SU-DHL-6 (cell line): Measurements from ENCODE around the gene NELL1.

Source experiments
- H2AFZ ChIP-seq: fragments of 200-600 bp; sonication (generic); 2 replicates; pipeline ENCODE4 v1.6.1; 2014; ENCODE audit warnings: low read depth, mild to moderate bottlenecking, moderate library complexity, mixed read lengths, antibody characterized with exemption, low read length; ENCODE audit not compliant: severe bottlenecking
- H3F3A ChIP-seq: fragments of 200-600 bp; shearing (Covaris generic); 2 replicates; pipeline ENCODE4 v1.6.0; 2016; ENCODE audit warnings: antibody characterized with exemption, mild to moderate bottlenecking; ENCODE audit not compliant: insufficient read depth
- H3K27ac ChIP-seq: fragments of 200-600 bp; sonication (generic); 2 replicates; pipeline ENCODE4 v1.5.1; 2016; ENCODE audit warnings: low read depth, mild to moderate bottlenecking, low read length, moderate library complexity, mixed read lengths
- H3K27me3 ChIP-seq: fragments of 200-600 bp; sonication (generic), shearing (Covaris generic); 2 replicates; pipeline ENCODE4 v1.6.0; 2014; ENCODE audit warnings: mild to moderate bottlenecking, low read length
- H3K36me3 ChIP-seq: fragments of 200-600 bp; sonication (generic); 2 replicates; pipeline ENCODE4 v1.6.1; 2014; ENCODE audit warnings: mild to moderate bottlenecking, low read length, mixed read lengths
- H3K4me2 ChIP-seq: fragments of 300-600, 200-600 bp; shearing (Covaris generic), sonication (generic); 2 replicates; pipeline ENCODE4 v1.6.0; 2014; ENCODE audit warnings: low read length, low read depth, mild to moderate bottlenecking; ENCODE audit not compliant: poor library complexity, severe bottlenecking
- H3K4me3 ChIP-seq: fragments of 200-600 bp; sonication (generic); 2 replicates; pipeline ENCODE4 v1.5.1; 2014; ENCODE audit warnings: antibody characterized with exemption, low read length, mild to moderate bottlenecking, mixed read lengths; ENCODE audit not compliant: insufficient read depth, poor library complexity, severe bottlenecking
- H3K79me2 ChIP-seq: fragments of 200-600 bp; sonication (generic); 2 replicates; pipeline ENCODE4 v1.6.1; 2014; ENCODE audit warnings: mild to moderate bottlenecking, low read length, moderate library complexity; ENCODE audit not compliant: insufficient read depth
- H3K9ac ChIP-seq: fragments of 200-600 bp; sonication (generic); 2 replicates; pipeline ENCODE4 v1.7.0; 2014; ENCODE audit warnings: mild to moderate bottlenecking, low read length
- H3K9me2 ChIP-seq: fragments of 200-600 bp; sonication (generic); replicated peaks from 2 replicates; pipeline ENCODE4 v1.6.1; 2014; ENCODE audit warnings: low read length; ENCODE audit not compliant: insufficient read depth
- H3K9me3 ChIP-seq: fragments of 200-600 bp; sonication (generic); 2 replicates; pipeline ENCODE4 v1.6.1; 2014; ENCODE audit warnings: low read length, mixed read lengths; ENCODE audit not compliant: insufficient read depth
- H4K20me1 ChIP-seq: fragments of 200-600 bp; sonication (generic); 2 replicates; pipeline ENCODE4 v1.6.1; 2014; ENCODE audit warnings: low read depth, mild to moderate bottlenecking, antibody characterized with exemption, low read length, moderate library complexity, mixed read lengths
- EZH2phosphoT487 ChIP-seq: fragments of 200-600 bp; sonication (generic), shearing (Covaris generic); conservative IDR thresholded peaks from 2 replicates; pipeline ENCODE4 v1.6.1; 2018; ENCODE audit warnings: mild to moderate bottlenecking, antibody characterized with exemption, low read length, moderate library complexity, mixed read lengths
- TF ChIP-seq, protein P1 (sequence below): fragments of 200-600 bp; sonication (generic); IDR thresholded peaks from one replicate; pipeline ENCODE4 v1.5.1; 2017; ENCODE audit warnings: antibody characterized with exemption, mild to moderate bottlenecking, low read length, moderate library complexity; ENCODE audit not compliant: insufficient read depth, poor library complexity, severe bottlenecking

NELL1 gene

DNA sequence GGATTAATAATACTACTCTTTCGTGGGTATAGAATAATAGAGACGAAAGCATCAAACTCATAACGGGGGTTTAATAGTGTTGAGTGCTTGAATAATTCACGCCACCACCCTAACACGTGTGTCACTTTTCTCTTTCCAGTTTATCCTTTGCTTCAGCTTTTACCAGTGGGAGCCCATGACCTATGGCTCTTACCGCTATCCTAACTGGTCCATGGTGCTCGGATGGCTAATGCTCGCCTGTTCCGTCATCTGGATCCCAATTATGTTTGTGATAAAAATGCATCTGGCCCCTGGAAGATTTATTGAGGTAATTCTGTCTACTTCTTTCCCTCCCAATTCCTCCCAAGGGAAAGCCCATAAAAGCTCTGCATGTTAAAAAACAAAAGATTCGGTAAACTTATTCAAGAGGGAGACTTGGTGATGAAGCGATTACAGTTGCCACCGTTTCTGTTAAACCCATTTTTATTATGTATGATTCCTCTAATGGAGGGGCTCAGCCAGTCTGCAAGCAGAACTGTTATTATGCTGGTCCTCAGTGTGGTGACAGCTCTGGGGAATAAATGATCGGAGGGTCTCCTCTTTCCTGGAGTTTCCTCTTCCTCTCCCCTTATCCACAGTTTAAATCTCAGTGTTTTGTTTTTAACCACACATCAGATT lies 17.1 kb upstream of the NELL1 start:
- Histone ChIP-seq H3K36me3 (no peaks in the 10 kb centered on the region), H2AFZ (no peak overlapping the region), H3K27me3 (peaks cover 3% of the 10 kb centered on the region; the same call in 1 of the 2 replicates), H3K9ac (no peak overlapping the region), H4K20me1 (no peaks in the 10 kb centered on the region), H3F3A (no peaks in the 10 kb centered on the region), H3K79me2 (no peaks in the 10 kb centered on the region), H3K9me3 (no peaks in the 10 kb centered on the region), H3K4me2 (no peak overlapping the region), H3K4me3 (no peak overlapping the region), H3K9me2 (no peaks in the 10 kb centered on the region), H3K27ac (no peak overlapping the region)
- TF ChIP-seq, protein P1, sequence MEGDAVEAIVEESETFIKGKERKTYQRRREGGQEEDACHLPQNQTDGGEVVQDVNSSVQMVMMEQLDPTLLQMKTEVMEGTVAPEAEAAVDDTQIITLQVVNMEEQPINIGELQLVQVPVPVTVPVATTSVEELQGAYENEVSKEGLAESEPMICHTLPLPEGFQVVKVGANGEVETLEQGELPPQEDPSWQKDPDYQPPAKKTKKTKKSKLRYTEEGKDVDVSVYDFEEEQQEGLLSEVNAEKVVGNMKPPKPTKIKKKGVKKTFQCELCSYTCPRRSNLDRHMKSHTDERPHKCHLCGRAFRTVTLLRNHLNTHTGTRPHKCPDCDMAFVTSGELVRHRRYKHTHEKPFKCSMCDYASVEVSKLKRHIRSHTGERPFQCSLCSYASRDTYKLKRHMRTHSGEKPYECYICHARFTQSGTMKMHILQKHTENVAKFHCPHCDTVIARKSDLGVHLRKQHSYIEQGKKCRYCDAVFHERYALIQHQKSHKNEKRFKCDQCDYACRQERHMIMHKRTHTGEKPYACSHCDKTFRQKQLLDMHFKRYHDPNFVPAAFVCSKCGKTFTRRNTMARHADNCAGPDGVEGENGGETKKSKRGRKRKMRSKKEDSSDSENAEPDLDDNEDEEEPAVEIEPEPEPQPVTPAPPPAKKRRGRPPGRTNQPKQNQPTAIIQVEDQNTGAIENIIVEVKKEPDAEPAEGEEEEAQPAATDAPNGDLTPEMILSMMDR = no peak
- no peak for TF ChIP-seq EZH2phosphoT487

DNA sequence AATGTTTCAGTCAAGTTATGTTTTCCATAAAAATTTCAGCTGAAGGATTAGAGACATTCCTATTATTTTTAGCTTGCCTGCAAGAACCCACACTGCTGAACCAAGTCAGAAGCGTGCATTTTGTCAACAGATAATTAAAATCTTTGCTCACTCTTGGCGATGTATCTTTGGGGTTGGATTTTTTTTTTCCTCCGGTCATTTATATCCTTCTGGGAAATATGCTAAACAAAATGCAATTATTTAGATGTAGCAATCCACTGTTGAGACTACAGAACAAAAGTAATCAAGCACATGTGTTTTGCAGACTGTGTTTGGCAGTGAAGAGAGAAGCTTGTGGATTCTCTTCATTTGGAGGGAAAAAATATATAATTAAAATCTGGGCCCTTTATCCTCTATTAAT lies 15.3 kb upstream of the NELL1 start:
- TF ChIP-seq, protein P1 = no peak
- no peak for TF ChIP-seq EZH2phosphoT487
- no peaks in the 10 kb centered on the region for H3K79me2 ChIP-seq
- no peaks in the 10 kb centered on the region for H4K20me1 ChIP-seq
- no peak overlapping the region for H3K9ac ChIP-seq
- H3K9me3 ChIP-seq = no peaks in the 10 kb centered on the region
- H3K27me3 ChIP-seq = peaks cover 3% of the 10 kb centered on the region; the same call in 1 of the 2 replicates
- H3K27ac ChIP-seq = no peak overlapping the region
- no peak overlapping the region for H3K4me2 ChIP-seq
- H3F3A ChIP-seq = no peaks in the 10 kb centered on the region
- no peak overlapping the region for H2AFZ ChIP-seq
- no peak overlapping the region for H3K4me3 ChIP-seq
- no peaks in the 10 kb centered on the region for H3K36me3 ChIP-seq
- no peaks in the 10 kb centered on the region for H3K9me2 ChIP-seq

DNA sequence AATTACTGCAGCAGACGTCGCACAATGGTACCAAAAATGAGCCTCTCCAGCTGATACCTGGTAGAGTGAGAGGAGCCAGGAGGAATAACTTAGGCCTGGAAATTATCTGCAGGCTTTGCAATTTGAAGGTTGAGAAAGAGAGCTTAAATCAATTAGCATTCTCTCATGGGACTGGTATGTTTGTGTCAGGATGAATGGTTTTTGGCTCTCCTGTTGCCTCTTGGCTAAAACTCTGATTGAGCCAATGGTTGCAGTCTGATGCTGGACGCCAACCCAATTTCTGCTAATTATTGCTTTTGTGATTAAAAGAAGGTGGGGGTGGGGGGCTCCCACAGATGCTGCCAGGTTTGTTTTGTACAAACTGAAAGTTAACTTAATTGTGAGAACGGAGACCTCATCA lies 12.5 kb upstream of the NELL1 start:
- Histone ChIP-seq H3K27me3 (peaks cover 3% of the 10 kb centered on the region; the same call in 1 of the 2 replicates), H3F3A (no peaks in the 10 kb centered on the region), H3K4me2 (no peak overlapping the region), H3K36me3 (no peaks in the 10 kb centered on the region), H3K79me2 (no peaks in the 10 kb centered on the region), H3K9me2 (no peaks in the 10 kb centered on the region), H3K9ac (no peak overlapping the region), H4K20me1 (no peaks in the 10 kb centered on the region), H2AFZ (no peak overlapping the region), H3K27ac (no peak overlapping the region), H3K4me3 (no peak overlapping the region), H3K9me3 (no peaks in the 10 kb centered on the region)
- TF ChIP-seq, protein P1 = no peak
- TF ChIP-seq EZH2phosphoT487 = no peak
